ENCODE results near the gene VAMP2.

- TF ChIP-seq CTCF (IDR thresholded peaks at IDR 0.05) = no peak
- no peak for TF ChIP-seq POLR2A (IDR thresholded peaks at IDR 0.05)
These were observed 42.9 kb downstream of the VAMP2 start for GRCh38 chr17:8119581-8120519.
